ENCODE results near the gene LRRC8E. TPM values are rescaled to one million over a fixed set of nuclear protein-coding genes. Genes with fewer than 3 reads are reported as not detected.

The LRRC8E gene
- total RNA-seq, 1 experiment from 2014 or later, result 20.1 TPM

- no peaks in the 10 kb centered on the region for H3K27me3 ChIP-seq
- H3K9me3 ChIP-seq, result peaks cover 5% of the 10 kb centered on the region
- peaks cover 44% of the 10 kb centered on the region for H3K36me3 ChIP-seq
- peak; percentile 100 for DNase-seq
- H3K4me3 ChIP-seq, result peak within 1 kb of the TSS; percentile 98
Measured at GRCh38 chr19:7943444-7944176, 55.3 kb downstream of the LRRC8E start, which contains the start of gene TIMM44. Gene TIMM44 (minus strand): TSS chr19:7943666. CDS start chr19:7943651, 15 bp downstream.

GRCh38 chr19:7944177-7944761, 56.0 kb downstream of the LRRC8E start:
- Histone ChIP-seq H3K4me3 (peak overlapping the region; percentile 98), H3K27me3 (no peaks in the 10 kb centered on the region), H3K36me3 (peaks cover 38% of the 10 kb centered on the region), H3K9me3 (peaks cover 5% of the 10 kb centered on the region)
- DNase-seq, result peak; percentile 91

GRCh38 chr19:7947939-7948338, 59.6 kb downstream of the LRRC8E start:
- no peaks in the 10 kb centered on the region for H3K27me3 ChIP-seq
- H3K9me3 ChIP-seq, result peaks cover 5% of the 10 kb centered on the region
- H3K4me3 ChIP-seq, result no peak overlapping the region
- no peak for DNase-seq
- peaks cover 7% of the 10 kb centered on the region for H3K36me3 ChIP-seq

Other genes starting within 250 kb of the LRRC8E start
- not detected in 2 replicates for gene RETN, start 219.5 kb upstream of the LRRC8E start, total RNA-seq (2014; rRNA removed; shearing (Covaris generic); ENCODE audit: low replicate concordance)
- gene MCEMP1, start 211.4 kb upstream of the LRRC8E start, total RNA-seq (2014; rRNA removed; shearing (Covaris generic); ENCODE audit: low replicate concordance), result not detected in 2 replicates
- 159 and 202 TPM in 2 replicates for gene TRAPPC5, start 207.7 kb upstream of the LRRC8E start, total RNA-seq (2014; rRNA removed; shearing (Covaris generic); ENCODE audit: low replicate concordance)
- gene FCER2, start 186.4 kb upstream of the LRRC8E start, total RNA-seq (2014; rRNA removed; shearing (Covaris generic); ENCODE audit: low replicate concordance), result not detected in 2 replicates
- not detected in 2 replicates for gene CLEC4G, start 156.4 kb upstream of the LRRC8E start, total RNA-seq (2014; rRNA removed; shearing (Covaris generic); ENCODE audit: low replicate concordance)
- not detected in 2 replicates for gene CD209, start 141.0 kb upstream of the LRRC8E start, total RNA-seq (2014; rRNA removed; shearing (Covaris generic); ENCODE audit: low replicate concordance)
- not detected in 2 replicates for gene CLEC4M, start 125.3 kb upstream of the LRRC8E start, total RNA-seq (2014; rRNA removed; shearing (Covaris generic); ENCODE audit: low replicate concordance)
- 21.4 and 31.0 TPM in 2 replicates for gene EVI5L, start 58.3 kb upstream of the LRRC8E start, total RNA-seq (2014; rRNA removed; shearing (Covaris generic); ENCODE audit: low replicate concordance)
- gene PRR36, start 14.1 kb upstream of the LRRC8E start, total RNA-seq (2014; rRNA removed; shearing (Covaris generic); ENCODE audit: low replicate concordance), result not detected in 2 replicates
- 21.2 and 38.6 TPM in 2 replicates for gene MAP2K7, start 15.4 kb downstream of the LRRC8E start, total RNA-seq (2014; rRNA removed; shearing (Covaris generic); ENCODE audit: low replicate concordance)
- gene TGFBR3L, start 26.3 kb downstream of the LRRC8E start, total RNA-seq (2014; rRNA removed; shearing (Covaris generic); ENCODE audit: low replicate concordance), result 0.46 TPM in 1 of 2 replicates, not detected in the other
- gene SNAPC2, start 31.8 kb downstream of the LRRC8E start, total RNA-seq (2014; rRNA removed; shearing (Covaris generic); ENCODE audit: low replicate concordance), result 39.9 and 45.1 TPM in 2 replicates
- 8.5 and 16.2 TPM in 2 replicates for gene CTXN1, start 37.6 kb downstream of the LRRC8E start, total RNA-seq (2014; rRNA removed; shearing (Covaris generic); ENCODE audit: low replicate concordance)
- gene TIMM44, start 55.2 kb downstream of the LRRC8E start, total RNA-seq (2014; rRNA removed; shearing (Covaris generic); ENCODE audit: low replicate concordance), result 132 and 210 TPM in 2 replicates
- gene ELAVL1, start 117.1 kb downstream of the LRRC8E start, total RNA-seq (2014; rRNA removed; shearing (Covaris generic); ENCODE audit: low replicate concordance), result 90.8 and 118 TPM in 2 replicates
- not detected in 2 replicates for gene CCL25, start 164.2 kb downstream of the LRRC8E start, total RNA-seq (2014; rRNA removed; shearing (Covaris generic); ENCODE audit: low replicate concordance)